GM18870 (cell line): ENCODE data around the gene DHX15.

Experiments used
- ATAC-seq: cut with Tn5 transposase; IDR thresholded peaks from one replicate; pipeline ENCODE4 v1.9.1; 2021; ENCODE audit warnings: moderate library complexity; ENCODE audit not compliant: unreplicated experiment

Gene DHX15

GRCh38 chr4:24583451-24584210 lies 723 bp downstream of the DHX15 start:
- ATAC-seq: peak; percentile 35

- no peak for ATAC-seq
Measured at GRCh38 chr4:24582235-24582832, 2.0 kb downstream of the DHX15 start.

GRCh38 chr4:24578364-24578763 lies 6.0 kb downstream of the DHX15 start:
- ATAC-seq: no peak

- ATAC-seq: no peak
Measured at GRCh38 chr4:24576276-24576675, 8.1 kb downstream of the DHX15 start.

GRCh38 chr4:24574236-24574635 lies 10.1 kb downstream of the DHX15 start:
- ATAC-seq: no peak

GRCh38 chr4:24573582-24573981 lies 10.8 kb downstream of the DHX15 start:
- ATAC-seq: no peak

- ATAC-seq: no peak
Measured at GRCh38 chr4:24570574-24571236, 13.6 kb downstream of the DHX15 start.

GRCh38 chr4:24570172-24570571 lies 14.2 kb downstream of the DHX15 start:
- no peak for ATAC-seq

- ATAC-seq: no peak
Measured at GRCh38 chr4:24569662-24570061, 14.7 kb downstream of the DHX15 start.

- ATAC-seq: no peak
Measured at GRCh38 chr4:24568425-24568824, 15.9 kb downstream of the DHX15 start.

- no peak for ATAC-seq
Measured at GRCh38 chr4:24565054-24565453, 19.3 kb downstream of the DHX15 start.

- no peak for ATAC-seq
Measured at GRCh38 chr4:24564488-24564887, 19.9 kb downstream of the DHX15 start.

- ATAC-seq: no peak
Measured at GRCh38 chr4:24561438-24562139, 22.8 kb downstream of the DHX15 start.

- no peak for ATAC-seq
Measured at GRCh38 chr4:24560868-24561368, 23.4 kb downstream of the DHX15 start.

- ATAC-seq: no peak
Measured at GRCh38 chr4:24559889-24560288, 24.5 kb downstream of the DHX15 start.

GRCh38 chr4:24559032-24559821 lies 25.1 kb downstream of the DHX15 start:
- no peak for ATAC-seq

GRCh38 chr4:24557026-24558025 lies 27.0 kb downstream of the DHX15 start:
- no peak for ATAC-seq

- ATAC-seq: no peak
Measured at GRCh38 chr4:24551492-24552289, 32.7 kb downstream of the DHX15 start.
